GM21526 (cell line): ENCODE results near the gene EIF3M.
"Not testable (repeated sequence)": the region's sequence is repeated elsewhere in the genome, so short reads cannot be mapped to it uniquely, and the experiment has no call there.

ENCODE experiments used
- ATAC-seq: cut with Tn5 transposase; IDR thresholded peaks from one replicate; pipeline ENCODE4 v1.9.1; 2021; ENCODE audit warnings: moderate library complexity; ENCODE audit not compliant: unreplicated experiment, low FRiP score

The EIF3M gene

DNA sequence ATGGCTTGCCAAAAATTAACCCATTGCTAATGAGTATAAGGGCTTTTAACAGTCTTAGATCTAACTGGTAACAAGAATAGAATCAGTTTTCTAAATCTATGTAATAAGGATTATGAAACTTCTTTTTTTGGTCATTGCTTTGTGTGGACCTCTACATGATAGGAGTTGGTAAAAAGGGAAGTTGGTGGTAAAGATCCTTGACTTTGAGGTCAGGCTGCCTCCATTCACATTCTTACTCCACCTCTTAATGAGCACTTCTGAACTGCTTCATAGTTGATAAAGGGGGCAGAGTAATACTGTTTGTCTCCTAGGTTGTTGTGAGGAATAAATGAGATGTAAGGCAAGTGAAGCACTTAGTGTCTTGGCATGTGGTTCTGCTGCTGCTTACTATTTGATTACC lies 10.6 kb downstream of the EIF3M start:
- ATAC-seq, result no peak

DNA sequence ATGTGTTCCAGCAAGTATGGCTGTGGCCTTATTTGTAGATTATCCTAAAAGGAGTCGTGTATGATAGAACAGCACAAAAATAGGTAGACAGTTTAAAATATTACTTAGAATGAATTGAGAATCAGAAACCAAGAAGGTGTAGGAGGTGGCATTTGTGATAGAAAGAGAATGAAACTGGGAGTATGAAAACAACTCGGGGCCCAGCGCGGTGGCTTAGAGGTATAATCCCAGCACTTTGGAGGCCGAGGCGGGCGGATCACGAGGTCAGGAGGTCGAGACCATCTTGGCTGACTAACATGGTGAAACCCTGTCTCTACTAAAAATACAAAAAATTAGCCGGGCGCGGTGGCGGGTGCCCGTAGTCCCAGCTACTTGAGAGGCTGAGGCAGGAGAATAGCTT lies 12.5 kb downstream of the EIF3M start:
- ATAC-seq, result not testable (repeated sequence)

DNA sequence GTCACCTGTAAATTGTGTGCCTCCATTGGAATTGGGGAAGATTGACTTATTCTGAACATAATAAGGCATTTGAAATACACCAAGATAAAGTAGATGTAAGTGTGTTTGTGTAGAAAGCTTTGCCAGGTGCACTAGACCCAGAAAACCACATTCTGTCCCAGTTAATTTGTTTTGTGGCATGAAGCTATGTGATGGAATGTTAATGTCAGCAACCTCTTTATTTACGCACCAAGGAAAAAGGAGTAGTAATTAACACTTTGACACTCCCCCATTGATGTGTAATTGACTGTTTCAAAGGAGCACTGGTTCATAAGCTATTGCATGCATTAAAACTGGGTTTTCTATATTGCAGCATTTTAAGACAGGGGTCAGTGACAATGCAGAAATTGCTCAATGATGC lies 14.3 kb downstream of the EIF3M start:
- ATAC-seq, result no peak

DNA sequence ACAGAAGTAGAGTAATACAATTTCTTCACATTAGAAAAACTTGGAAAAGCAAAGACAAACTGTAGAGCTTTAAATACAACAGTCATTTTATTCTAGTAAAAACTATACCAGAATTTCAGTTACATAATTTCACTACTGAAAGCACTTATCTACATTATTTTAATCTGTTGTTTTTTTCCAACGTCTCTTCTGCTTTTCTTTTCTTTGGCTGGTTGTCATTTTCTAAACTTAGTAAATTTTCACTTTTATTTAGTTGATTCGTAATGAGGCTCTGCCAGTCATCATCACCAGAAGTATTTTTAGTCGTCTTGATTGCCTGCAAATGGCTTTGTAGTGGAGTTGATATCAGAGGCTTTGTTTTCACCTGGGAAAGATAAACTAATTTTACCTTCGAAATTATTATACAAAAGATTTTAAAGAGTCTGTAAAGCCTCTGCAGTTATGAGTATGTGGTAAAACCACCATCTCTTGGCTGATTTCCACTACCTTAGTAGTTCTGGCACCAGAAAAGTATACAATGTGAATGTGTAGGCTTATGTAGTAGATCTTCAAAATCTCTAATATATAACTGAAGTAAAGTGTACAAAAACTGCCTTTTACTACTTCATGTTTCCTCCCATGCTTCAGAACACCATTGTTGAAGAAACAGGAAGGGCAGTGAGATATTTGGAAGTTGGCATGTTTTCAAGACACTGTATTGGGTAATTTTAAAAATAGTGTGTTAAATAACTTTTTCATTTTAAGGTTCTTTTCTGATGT lies 19.2 kb downstream of the EIF3M start:
- ATAC-seq, result no peak

DNA sequence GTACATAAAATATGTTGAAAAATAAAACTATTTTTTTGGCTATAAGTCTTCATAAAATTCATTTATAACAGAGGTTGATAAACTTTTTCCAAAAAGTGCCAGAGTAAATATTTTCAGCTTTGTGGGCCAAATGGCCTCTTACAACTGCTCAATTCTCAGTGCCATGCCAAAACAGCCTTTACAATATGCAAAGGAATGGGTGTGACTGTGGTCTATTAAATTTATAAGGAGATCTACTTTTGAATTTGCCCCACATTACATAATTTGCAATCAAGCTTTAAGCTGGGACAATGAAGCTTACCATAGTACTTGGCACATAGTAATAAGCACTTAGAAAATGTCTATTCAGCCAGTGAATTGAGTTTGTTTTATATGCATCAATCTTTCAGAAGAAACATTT lies 22.6 kb downstream of the EIF3M start:
- no peak for ATAC-seq

DNA sequence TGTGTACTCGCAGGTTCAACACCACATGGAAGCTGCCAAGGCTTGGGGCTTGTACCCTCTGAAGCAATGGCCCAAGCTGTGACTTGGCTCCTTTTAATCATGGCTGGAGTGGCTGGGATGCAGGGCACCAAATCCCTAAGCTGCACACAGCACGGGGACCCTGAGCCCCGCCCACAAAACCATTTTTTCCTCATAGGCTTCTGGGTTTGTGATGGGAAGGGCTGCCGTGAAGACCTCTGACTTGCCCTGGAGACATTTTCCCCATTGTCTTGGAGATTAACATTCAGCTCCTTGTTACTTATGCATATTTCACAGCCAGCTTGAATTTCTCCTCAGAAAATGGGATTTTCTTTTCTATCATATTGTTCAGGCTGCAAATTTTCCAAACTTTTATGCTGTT lies 25.2 kb downstream of the EIF3M start:
- ATAC-seq, result not testable (repeated sequence)

DNA sequence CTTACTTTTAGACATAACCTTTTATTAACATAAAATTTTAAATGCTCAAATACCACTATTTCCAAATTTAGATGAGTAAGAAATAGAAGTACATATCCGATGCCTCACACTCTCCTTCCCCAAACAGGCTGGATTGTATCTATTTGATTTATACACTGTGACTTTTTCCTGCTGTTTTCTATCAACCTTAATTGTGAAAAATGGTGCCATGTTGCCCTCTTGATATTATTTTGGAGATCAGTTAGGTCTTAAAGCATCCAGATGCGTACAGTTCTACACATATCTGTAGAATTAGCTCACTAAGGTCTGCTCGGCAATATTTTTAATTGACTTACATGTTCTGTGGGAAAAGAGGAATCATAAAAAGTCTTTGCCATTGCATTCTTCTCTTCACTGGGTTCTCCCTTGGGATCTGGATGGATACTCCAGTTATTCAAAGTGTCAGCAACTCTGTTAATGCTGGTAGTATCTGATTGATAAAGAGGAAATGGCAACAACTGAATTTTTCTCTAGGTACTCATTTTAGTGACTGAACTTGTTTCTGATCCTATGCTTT lies 27.2 kb downstream of the EIF3M start:
- ATAC-seq, result no peak

DNA sequence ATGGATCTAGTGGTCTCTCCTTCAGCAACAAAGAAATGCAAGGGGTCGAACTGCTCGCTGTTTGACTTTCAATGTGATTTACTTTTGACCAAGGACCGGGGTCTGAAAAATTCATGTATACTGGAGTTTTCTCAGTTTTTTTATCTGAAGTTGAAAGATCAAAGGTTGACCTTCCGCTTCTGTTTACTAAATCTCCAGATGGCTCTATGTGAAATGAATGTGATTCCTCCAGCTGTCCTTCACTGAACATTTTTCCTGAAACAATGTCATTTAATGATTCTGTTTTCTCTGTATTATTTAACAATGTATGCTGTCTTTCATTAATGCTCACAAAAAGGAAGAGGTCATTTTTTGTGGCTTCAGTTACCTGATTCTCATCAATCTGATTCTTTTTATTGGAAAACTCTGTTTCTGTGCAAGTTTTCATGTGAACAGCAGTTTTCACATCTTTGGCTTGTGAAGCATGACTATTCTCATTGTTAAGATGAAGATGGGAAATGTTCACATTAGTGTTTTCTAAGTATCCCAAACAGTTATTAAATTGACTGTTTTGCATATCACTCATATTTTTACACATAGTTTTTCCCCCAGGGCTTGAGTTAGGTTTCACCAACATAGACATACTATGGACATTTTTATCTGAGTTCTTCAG lies 30.0 kb downstream of the EIF3M start:
- no peak for ATAC-seq

DNA sequence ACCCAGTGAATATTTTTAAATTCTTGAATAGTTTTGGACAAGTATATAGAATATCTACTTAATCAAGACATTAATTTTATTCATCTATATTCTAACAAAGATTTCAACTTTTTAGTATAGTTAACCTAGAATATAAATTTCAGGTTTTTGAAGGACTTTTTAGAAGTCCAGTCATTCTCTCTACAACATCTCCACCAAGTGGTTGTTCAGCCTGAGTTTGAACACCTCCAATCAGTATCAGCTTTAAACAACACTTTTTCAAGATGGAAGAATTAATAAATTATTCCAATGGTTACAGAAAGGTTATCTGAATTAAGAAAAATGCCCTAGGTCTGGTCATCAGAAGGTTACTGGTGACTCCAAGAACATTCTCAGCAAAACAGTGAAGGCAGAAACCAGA lies 31.8 kb downstream of the EIF3M start:
- no peak for ATAC-seq

DNA sequence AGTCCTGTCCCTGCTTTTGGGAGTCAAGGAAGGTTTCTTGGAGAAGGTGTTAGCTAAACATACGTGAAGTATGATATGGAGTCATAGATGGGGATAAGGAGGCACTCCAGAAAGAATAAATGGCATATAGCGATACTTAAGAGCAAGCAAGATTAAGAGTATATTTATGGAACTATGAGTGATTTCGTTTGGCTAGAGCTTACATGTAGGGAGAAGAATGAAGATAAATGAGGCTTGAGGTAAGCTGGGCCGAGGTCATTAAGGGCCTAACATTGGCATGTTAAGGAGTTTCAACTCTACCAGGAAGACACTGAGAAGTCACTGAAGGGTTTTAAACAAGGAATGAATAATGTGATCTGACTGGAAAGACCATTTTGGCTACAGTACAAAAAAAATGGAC lies 33.3 kb downstream of the EIF3M start:
- no peak for ATAC-seq

DNA sequence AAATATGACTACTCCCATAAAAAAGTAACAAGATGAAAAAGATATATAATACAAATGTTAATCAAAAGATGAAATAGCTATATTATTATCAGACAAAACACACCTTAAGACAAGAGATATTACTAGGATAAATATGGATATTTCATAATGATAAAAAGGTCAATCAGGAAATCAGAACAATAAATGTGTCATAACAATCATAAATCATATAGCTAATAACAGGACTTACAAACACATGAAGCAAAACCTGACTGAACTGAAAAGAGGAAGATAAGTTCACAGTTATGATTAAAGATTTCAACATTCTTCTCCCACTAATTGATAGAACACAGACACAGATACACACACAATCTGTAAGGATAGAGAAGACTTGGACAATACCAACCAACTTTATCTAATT lies 47.2 kb downstream of the EIF3M start:
- no peak for ATAC-seq

DNA sequence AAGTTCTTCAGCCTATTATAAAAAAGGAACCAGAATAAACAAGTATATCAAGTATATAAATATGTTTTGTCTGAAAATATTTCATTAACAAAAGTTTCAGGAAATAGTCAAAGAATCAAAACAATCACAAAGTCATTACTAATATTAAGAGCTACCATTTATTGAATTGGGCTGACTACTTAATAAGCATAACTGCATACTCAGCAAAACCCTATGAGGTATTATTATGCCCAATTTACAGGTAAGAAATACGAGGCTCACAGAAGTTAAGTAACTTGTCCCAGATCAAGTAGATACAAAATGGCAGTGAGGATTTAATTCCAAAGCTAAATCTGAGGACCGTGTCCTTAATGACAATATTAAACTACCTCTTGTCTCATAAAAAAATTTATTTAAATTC lies 52.2 kb downstream of the EIF3M start:
- no peak for ATAC-seq

DNA sequence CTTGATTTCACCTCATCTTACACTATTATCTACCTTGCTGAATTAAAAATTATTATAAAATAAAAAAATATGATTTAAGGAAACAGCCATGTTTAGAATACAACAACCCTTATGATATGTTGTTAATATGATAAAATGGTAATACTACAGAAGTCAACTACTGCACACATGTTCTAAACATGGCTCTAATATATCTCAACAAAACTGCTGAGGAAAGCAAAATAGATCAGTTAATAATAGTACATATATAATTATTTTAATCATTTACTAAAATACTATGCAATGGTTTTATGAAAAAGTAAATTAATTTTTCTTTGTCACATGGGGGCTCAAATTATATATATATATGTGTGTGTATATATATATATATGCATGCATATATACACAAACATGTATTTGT lies 57.7 kb downstream of the EIF3M start:
- ATAC-seq, result no peak

DNA sequence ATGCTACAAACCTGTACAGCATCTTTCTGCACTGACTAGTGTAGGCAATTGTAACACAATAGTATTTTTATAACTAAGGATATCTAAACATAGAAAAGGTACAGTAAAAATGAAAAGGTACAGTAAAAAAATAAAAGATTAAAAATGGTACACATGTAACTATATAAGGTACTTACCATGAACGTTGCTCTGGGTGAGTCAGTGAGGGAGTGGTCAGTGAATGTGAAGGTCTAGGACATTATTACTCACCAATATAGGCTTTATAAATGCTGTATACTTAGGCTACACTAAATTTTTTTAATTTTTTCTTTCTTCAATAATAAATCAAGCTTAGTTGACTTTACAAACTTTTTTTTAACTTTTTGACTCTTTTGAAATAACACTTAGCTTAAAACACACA lies 59.9 kb downstream of the EIF3M start:
- ATAC-seq, result no peak
